AG09319 (cell line): ENCODE data around the gene STMP1.

ENCODE experiments used
- DNase-seq: peaks from one replicate; pipeline ENCODE4 v3.0.0-alpha.2; 2010; ENCODE audit warnings: low read depth; ENCODE audit errors: extremely low read depth
- CTCF ChIP-seq: IDR thresholded peaks from 2 replicates; pipeline ENCODE4 v1.5.1; 2011; ENCODE audit warnings: low read depth, mild to moderate bottlenecking, inconsistent platforms, low read length, moderate library complexity

The STMP1 gene

GRCh38 chr7:135715055-135715522 lies 52.8 kb downstream of the STMP1 start:
- no peak for TF ChIP-seq CTCF
- DNase-seq: no peak

- no peak for TF ChIP-seq CTCF
- no peak for DNase-seq
Measured at GRCh38 chr7:135715673-135716072, 53.4 kb downstream of the STMP1 start.

GRCh38 chr7:135716677-135717238 lies 54.4 kb downstream of the STMP1 start:
- no peak for TF ChIP-seq CTCF
- DNase-seq: no peak

- DNase-seq: no peak
- TF ChIP-seq CTCF: no peak
Measured at GRCh38 chr7:135717693-135718092, 55.4 kb downstream of the STMP1 start.

- DNase-seq: no peak
- no peak for TF ChIP-seq CTCF
Measured at GRCh38 chr7:135718219-135718618, 55.9 kb downstream of the STMP1 start.

GRCh38 chr7:135718794-135719437 lies 56.6 kb downstream of the STMP1 start:
- TF ChIP-seq CTCF: no peak
- DNase-seq: no peak

GRCh38 chr7:135719688-135720087 lies 57.4 kb downstream of the STMP1 start:
- TF ChIP-seq CTCF: no peak
- no peak for DNase-seq
